PC-9 (cell line): Measurements from ENCODE around the gene EMP1. TPM values are rescaled to one million over a fixed set of nuclear protein-coding genes. Genes with fewer than 3 reads are reported as not detected.

Source experiments
- BruUV-seq: library from RNA; stranded (reverse); fragments of 400-500 nt; replicated peaks from 2 replicates; lab custom pipeline; 2021; lab: Mats Ljungman, UMichigan
- CTCF ChIA-PET: fragments of 300-600 bp; sonication (Branson Sonifier 250); formaldehyde crosslinking; loops from one replicate; lab custom pipeline; 2022; ENCODE audit warnings: antibody characterized with exemption; lab: Charles Lee
- POLR2A ChIA-PET: fragments of 300-600 bp; sonication (Branson Sonifier 250); formaldehyde crosslinking; loops from one replicate; lab custom pipeline; 2022; ENCODE audit warnings: antibody characterized with exemption; ENCODE audit not compliant: unreplicated experiment; lab: Charles Lee
- DNase-seq, 2 experiments: peaks; one replicate each; pipeline versions ENCODE4 v3.0.0 to v3.0.0-alpha.2; 2015 to 2022; ENCODE audit warnings: mixed read lengths in 1 of 2
- H2AFZ ChIP-seq: fragments of 200-600 bp; sonication (generic); 2 replicates; pipeline ENCODE4 v1.8.1; 2017; ENCODE audit warnings: antibody characterized with exemption
- H3F3A ChIP-seq: fragments of 200-600 bp; sonication (generic); 2 replicates; pipeline ENCODE4 v1.8.1; 2017; ENCODE audit warnings: antibody characterized with exemption, mild to moderate bottlenecking, low read depth; ENCODE audit not compliant: insufficient read depth
- H3K27ac ChIP-seq: fragments of 200-600 bp; sonication (generic); 2 replicates; pipeline ENCODE4 v1.6.1; 2016; ENCODE audit warnings: mixed run types
- H3K27me3 ChIP-seq: fragments of 200-600 bp; sonication (generic); 2 replicates; pipeline ENCODE4 v1.6.1; 2016; ENCODE audit warnings: low read depth, mixed run types; ENCODE audit not compliant: insufficient read depth
- H3K36me3 ChIP-seq: fragments of 200-600 bp; sonication (generic); 2 replicates; pipeline ENCODE4 v1.6.1; 2016; ENCODE audit warnings: low read depth, mixed run types
- H3K4me1 ChIP-seq: fragments of 200-600 bp; sonication (generic); replicated peaks from 2 replicates; pipeline ENCODE4 v1.6.1; 2016; ENCODE audit warnings: mixed run types; ENCODE audit not compliant: insufficient read depth
- H3K4me2 ChIP-seq: fragments of 200-600 bp; sonication (generic); 2 replicates; pipeline ENCODE4 v1.6.1; 2017; ENCODE audit warnings: mixed run types
- H3K4me3 ChIP-seq: fragments of 200-600 bp; sonication (generic); 2 replicates; pipeline ENCODE4 v1.6.1; 2016; ENCODE audit warnings: mixed run types
- H3K79me2 ChIP-seq: fragments of 200-600 bp; sonication (generic); 2 replicates; pipeline ENCODE4 v1.6.1; 2017; ENCODE audit warnings: low read depth, mixed run types
- H3K9me2 ChIP-seq: fragments of 200-600 bp; sonication (generic); 2 replicates; pipeline ENCODE4 v1.8.1; 2017; ENCODE audit warnings: mild to moderate bottlenecking; ENCODE audit not compliant: insufficient read depth
- H3K9me3 ChIP-seq: fragments of 200-600 bp; sonication (generic); 2 replicates; pipeline ENCODE4 v1.8.1; 2016; ENCODE audit warnings: low read depth; ENCODE audit not compliant: insufficient read depth
- H4K20me1 ChIP-seq: fragments of 200-600 bp; sonication (generic); 2 replicates; pipeline ENCODE4 v1.8.1; 2017; ENCODE audit not compliant: insufficient read depth
- CTCF ChIP-seq: fragments of 200-600 bp; sonication (generic); conservative IDR thresholded peaks from 2 replicates; pipeline ENCODE4 v1.6.1; 2017; ENCODE audit warnings: mixed run types, antibody characterized with exemption, mild to moderate bottlenecking, moderate library complexity
- EZH2 ChIP-seq: fragments of 200-600 bp; sonication (generic); IDR thresholded peaks from 2 replicates; pipeline ENCODE4 v1.8.0; 2017; ENCODE audit warnings: antibody characterized with exemption, low read depth
- intact Hi-C: fragments of 100-400 bp; cut with micrococcal nuclease; formaldehyde crosslinking; loops from one replicate; pipeline ENCODE4 v1.10.0; 2022; ENCODE audit not compliant: unreplicated experiment
- total RNA-seq: library from RNA; stranded (reverse); gene quantifications from 2 replicates; pipeline ENCODE4 v1.2.3, GENCODE V29; 2021

Gene EMP1
- total RNA-seq, 1 experiment from 2014 or later: 909 TPM

GRCh38 chr12:13200841-13201240 is 4.3 kb downstream of the EMP1 start:
- peaks cover 79% of the 10 kb centered on the region for H3F3A ChIP-seq
- H3K79me2 ChIP-seq: peaks cover 92% of the 10 kb centered on the region
- no peaks in the 10 kb centered on the region for H3K9me3 ChIP-seq
- H3K4me2 ChIP-seq: peak overlapping the region; percentile 98
- no peak overlapping the region for H2AFZ ChIP-seq
- H3K27ac ChIP-seq: peak overlapping the region; percentile 99
- H3K4me3 ChIP-seq: peak overlapping the region; percentile 97; the same call in 1 of the 2 replicates
- TF ChIP-seq EZH2 (no peak), CTCF (no peak)
- no peak for DNase-seq
- intact Hi-C loops: loop anchor here (5.0 to 10.0 kb wide), 3 partner anchors 309 to 1326 kb away; partner anchors contain the start of gene GPRC5A
- H3K4me1 ChIP-seq: peaks cover 79% of the 10 kb centered on the region
- H4K20me1 ChIP-seq: peaks cover 31% of the 10 kb centered on the region
- no peaks in the 10 kb centered on the region for H3K9me2 ChIP-seq
- no TSS peak for BruUV-seq
- CTCF ChIA-PET: interaction anchor here (1.2 kb wide), 1 partner anchor 10 kb away, joined by 5 read pairs; no protein-coding TSS in a partner anchor
- POLR2A ChIA-PET: interaction anchor here (0.6 to 1.8 kb wide), 7 partner anchors 20 to 451 kb away, joined by 3 to 22 read pairs (median 4); no protein-coding TSS in a partner anchor
- no peaks in the 10 kb centered on the region for H3K27me3 ChIP-seq
- peaks cover 66% of the 10 kb centered on the region for H3K36me3 ChIP-seq

- Histone ChIP-seq H3K4me3 (peak overlapping the region; percentile 32; the same call in 1 of the 2 replicates), H3F3A (peaks cover 83% of the 10 kb centered on the region), H3K4me2 (peak overlapping the region; percentile 98), H2AFZ (no peak overlapping the region), H3K27ac (peak overlapping the region; percentile 99), H3K79me2 (peaks cover 96% of the 10 kb centered on the region), H3K27me3 (no peaks in the 10 kb centered on the region), H3K4me1 (peaks cover 97% of the 10 kb centered on the region), H4K20me1 (peaks cover 19% of the 10 kb centered on the region), H3K9me2 (no peaks in the 10 kb centered on the region), H3K9me3 (no peaks in the 10 kb centered on the region), H3K36me3 (peaks cover 74% of the 10 kb centered on the region)
- BruUV-seq: no TSS peak
- TF ChIP-seq EZH2: no peak
- no peak for TF ChIP-seq CTCF
- ChIA-PET CTCF (interaction anchor here (0.6 to 1.8 kb wide), 5 partner anchors 9 to 179 kb away, joined by 3 to 12 read pairs (median 7); no protein-coding TSS in a partner anchor), POLR2A (interaction anchor here (0.6 to 0.9 kb wide), 5 partner anchors 19 to 424 kb away, joined by 4 to 7 read pairs (median 5); no protein-coding TSS in a partner anchor)
- intact Hi-C loops: loop anchor here (1.0 to 10.0 kb wide), 5 partner anchors 32 to 1328 kb away; partner anchors contain the start of gene GPRC5A
- peak in 1 of 2 experiments; percentile 83 for DNase-seq
Observed at GRCh38 chr12:13203034-13203922, 6.8 kb downstream of the EMP1 start.

- Histone ChIP-seq H3F3A (peaks cover 87% of the 10 kb centered on the region), H4K20me1 (peaks cover 8% of the 10 kb centered on the region; the same call in 1 of the 2 replicates), H3K4me1 (peaks cover 97% of the 10 kb centered on the region), H3K79me2 (peaks cover 93% of the 10 kb centered on the region), H3K4me2 (peak overlapping the region; percentile 98), H2AFZ (no peak overlapping the region), H3K27me3 (no peaks in the 10 kb centered on the region), H3K27ac (peak overlapping the region; percentile 99), H3K4me3 (peak overlapping the region; percentile 32; the same call in 1 of the 2 replicates), H3K9me2 (no peaks in the 10 kb centered on the region), H3K9me3 (no peaks in the 10 kb centered on the region), H3K36me3 (peaks cover 65% of the 10 kb centered on the region)
- CTCF ChIA-PET: interaction anchor here (0.7 to 1.3 kb wide), 3 partner anchors 30 to 106 kb away, joined by 3 to 4 read pairs (median 3); no protein-coding TSS in a partner anchor
- peak; percentile 85 to 87 for DNase-seq
- no peak for TF ChIP-seq EZH2
- TF ChIP-seq CTCF: no peak
- BruUV-seq: no TSS peak
- POLR2A ChIA-PET: interaction anchor here (0.6 to 2.7 kb wide), 5 partner anchors 8 to 1265 kb away, joined by 3 to 70 read pairs (median 7); partner anchors contain the start of gene EMP1
- intact Hi-C loops: loop anchor here (2.0 to 10.0 kb wide), 5 partner anchors 50 to 1330 kb away; partner anchors contain the start of gene GPRC5A
Observed at GRCh38 chr12:13204428-13204827, 7.9 kb downstream of the EMP1 start.
